NK-92 (cell line): ENCODE measurements around the gene UQCRC2.
"Not testable (repeated sequence)": the region's sequence is repeated elsewhere in the genome, so short reads cannot be mapped to it uniquely, and the experiment has no call there.

ENCODE experiments used
- DNase-seq: peaks from one replicate; lab custom pipeline; 2025; ENCODE audit not compliant: unreplicated experiment; lab: John Stamatoyannopoulos, UW

Gene UQCRC2

DNA sequence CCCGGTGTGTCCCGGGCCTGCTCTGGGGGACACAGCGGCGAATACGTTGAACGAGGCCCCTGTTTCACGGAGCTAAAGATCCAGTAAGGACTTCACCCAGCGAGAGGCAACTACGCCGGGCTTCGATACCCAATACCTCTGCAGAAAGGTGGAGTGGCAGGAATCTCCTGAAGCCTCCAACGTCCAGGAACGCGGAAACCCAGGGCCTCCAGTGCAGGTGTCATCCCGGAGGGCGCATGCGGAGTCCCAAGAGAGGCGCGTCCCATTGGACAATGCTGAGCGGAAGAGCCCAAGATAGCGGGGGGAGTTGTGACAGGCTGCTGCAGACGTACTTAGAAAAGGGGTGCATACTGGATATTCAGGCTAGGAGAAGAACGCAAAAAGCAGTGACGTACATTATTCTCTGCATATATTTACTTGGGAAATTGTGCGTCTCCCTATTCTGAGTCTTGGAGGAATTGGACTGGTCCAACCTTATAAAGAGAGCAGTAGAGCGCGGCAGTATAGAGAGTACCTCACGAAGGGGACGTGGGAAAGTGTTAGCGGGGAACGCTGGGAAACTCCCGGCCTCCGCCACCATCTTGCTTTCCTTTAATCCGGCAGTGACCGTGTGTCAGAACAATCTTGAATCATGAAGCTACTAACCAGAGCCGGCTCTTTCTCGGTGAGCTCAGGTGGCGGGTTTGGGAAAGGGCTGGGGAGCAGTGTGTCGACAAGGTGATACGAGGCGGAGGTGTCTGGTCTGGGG lies at the start of gene UQCRC2:
UQCRC2 (plus strand) TSS at position 569 of the 748 bp plus-strand sequence; CDS start at position 632, 63 bp downstream.
- peak; percentile 35 for DNase-seq

DNA sequence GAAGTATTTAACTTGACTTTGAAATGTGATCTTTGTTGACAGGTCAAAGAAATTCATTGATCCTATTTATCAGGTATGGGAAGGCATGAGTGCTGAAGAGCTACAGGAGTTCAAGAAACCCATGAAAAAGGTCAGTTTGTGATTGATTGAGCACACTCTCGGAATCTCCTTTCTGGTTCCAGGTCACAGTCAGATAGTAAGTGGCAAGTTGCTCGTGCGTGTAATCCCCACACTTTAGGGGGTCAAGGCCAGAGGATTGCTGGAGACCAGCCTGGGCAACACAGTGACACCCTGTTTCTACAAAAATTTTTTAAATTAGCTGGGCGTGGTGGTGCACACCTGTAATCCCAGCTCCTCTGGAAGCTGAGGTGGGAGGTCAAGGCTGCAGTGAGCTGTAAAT lies 20.5 kb upstream of the UQCRC2 start:
- DNase-seq: not testable (repeated sequence)

DNA sequence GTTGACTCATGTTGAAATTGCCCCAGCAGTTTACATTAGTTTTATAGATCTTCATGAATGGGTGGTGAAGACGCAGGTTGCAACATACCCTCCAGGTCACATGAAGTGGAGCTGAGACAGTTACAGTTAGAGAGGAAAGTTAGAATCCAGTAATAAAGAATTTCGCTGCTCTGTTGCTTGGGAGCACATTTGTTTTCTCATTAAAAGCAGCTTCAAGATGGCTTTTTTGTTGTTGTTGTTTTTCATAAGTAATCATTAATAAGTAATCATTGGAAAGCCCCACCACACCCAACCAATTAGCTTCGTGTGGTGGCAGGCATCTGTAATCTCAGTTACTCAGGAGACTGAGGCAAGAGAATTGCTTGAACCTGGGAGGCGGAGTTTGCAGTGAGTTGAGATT lies 19.8 kb upstream of the UQCRC2 start:
- DNase-seq: not testable (repeated sequence)

DNA sequence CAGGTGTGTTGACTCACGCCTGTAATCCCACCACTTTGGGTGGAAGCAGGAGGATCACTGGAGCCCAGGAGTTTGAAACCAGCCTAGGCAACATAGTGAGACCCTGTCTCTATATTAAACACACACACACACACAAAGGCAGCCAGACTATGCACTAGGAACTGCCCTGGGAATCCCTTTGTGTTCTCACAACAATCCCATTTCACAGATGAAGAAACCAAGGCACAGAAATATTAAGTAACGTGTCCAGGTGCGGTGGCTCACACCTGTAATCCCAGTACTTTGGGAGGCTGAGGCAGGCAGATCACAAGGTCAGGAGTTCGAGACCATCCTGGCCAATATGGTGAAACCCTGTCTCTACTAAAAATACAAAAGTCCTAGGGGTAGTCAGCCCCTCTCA lies 19.4 kb upstream of the UQCRC2 start:
- not testable (repeated sequence) for DNase-seq

DNA sequence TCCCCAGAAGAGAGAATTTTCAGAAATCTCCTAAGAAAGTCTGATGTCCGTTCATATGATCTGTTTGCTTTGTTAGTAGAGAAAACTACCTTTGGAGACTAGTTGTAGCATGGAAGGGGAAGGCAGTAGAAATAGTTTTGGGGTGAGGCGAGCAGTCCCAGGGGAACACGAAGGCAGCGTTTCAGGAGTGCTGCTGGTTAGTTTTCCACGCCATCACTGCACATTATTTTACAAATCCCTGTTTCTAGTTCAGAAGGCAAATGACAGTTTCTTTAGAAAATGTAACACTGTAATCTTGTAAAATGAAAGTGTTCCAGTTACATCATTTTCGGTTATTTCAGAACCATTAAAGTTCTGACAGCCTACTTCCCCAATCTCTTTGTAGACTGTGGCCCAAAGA lies 16.9 kb upstream of the UQCRC2 start:
- not testable (repeated sequence) for DNase-seq

DNA sequence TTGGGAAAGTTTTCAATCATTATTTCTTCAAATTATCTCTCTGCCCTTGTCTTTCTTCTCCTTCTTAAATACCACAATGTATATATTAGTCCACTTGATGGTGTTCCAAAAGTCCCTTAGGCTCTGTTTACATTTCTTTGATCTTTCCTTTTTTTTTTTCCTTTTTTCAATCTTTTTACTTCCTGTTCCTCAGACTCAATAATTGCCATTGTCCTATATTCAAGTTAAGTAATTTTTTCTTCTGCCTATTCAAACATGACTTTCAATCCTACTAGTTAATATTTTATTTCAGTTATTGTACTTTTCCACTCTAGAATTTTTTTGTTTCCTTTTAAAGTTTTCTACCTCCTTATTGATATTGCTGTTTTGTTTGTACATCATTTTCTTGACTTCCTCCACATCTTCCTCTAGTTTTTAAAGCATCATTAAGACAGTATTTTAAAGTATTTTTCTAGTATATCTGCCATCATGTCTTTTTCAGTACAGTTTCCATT lies 15.8 kb upstream of the UQCRC2 start:
- DNase-seq: no peak

DNA sequence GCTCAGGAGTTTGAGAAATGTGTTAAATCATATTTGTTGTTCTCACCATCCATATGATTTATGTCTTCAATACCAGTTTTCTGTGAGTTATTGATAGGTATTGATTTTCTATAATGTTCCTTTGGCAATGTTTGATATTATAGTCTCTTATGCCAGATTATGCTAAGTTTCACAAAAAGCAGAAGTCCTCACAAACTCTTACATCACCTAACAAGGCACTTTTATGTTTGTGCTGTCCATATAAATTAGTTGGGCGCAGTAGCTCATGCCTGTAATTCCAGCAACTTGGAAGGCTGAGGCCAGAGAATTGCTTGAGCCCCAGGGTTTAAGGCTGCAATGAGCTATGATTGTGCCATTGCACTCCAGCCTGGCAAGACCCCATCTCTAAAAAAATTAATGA lies 12.6 kb upstream of the UQCRC2 start:
- no peak for DNase-seq

DNA sequence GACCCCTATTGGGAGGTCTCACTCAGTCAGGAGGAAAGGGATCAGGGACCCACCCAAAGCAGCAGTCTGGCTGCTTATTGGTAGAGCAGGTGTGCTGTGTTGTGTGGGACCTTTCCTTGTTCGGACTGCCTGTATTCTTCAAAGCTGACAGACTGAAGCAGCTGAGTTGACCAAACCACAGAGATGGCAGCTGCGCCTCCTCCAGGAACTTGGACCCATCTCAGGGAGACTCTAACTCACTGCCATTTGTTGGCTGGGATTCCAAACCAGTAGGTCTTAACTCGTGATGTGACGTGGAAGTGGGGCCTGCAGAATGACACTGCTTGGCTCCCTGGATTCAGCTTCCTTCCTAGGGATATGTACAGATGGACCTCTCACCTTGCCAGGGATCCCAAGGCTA lies 9.6 kb upstream of the UQCRC2 start:
- DNase-seq: no peak

DNA sequence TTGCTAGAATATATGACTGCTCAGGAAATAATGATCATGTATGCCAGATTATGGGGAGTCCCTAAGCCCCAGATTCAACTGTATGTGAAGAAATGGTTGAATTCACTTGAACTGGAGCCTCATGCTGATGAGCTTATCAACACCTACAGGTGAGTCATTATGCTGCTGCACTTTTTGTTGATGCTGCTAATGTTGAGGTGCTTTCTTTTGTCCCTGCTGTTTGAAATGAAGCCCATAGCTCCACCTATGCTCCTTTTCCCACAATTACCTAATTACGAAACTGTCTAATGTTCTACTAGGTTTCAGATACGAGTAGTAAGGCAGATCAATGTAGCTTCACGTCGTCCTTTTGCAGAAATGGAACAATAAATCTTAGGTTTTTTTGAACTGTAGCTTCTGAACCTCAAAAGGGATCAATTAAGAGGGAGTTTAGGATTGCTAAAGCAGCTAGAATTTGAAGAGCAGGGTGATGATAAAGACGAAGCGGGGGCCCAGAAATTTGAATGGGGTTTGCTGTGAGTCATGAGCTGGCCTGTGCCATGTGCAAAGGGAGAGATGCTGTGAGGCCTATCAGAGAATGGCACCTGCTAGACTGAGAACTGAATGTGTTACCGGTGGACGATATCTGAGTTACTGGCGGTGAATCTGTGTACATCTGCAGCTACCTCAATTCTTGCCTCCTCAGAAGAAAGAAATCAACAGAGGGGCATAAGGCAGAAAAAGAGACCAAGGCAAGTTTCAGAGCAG lies 6.1 kb upstream of the UQCRC2 start:
- DNase-seq: no peak

DNA sequence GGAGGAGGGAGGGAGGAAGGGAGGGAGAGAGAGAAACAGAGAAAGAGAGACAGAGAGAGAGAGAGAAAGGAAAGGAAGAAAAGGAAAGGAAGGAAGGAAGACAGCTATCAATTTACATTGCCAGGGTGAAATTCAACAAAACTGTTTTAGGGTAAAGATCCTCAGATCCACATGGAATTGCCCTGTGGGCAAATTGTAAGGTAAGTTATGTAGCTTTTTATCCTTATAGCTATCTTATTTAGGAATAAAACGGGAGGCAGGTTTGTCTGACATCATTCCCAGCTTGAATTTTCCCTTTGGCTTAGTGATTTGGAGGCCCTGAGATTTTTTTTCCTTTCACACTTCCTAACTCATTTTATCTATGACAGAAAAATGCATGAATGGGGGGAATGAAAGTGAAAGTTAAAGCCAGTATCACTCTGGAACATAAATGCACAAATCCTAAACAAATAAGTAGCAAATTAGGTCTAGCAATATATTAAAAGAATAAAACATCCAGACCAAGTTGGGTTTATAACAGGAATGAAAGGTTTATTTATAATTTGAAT lies 3.4 kb upstream of the UQCRC2 start:
- no peak for DNase-seq

DNA sequence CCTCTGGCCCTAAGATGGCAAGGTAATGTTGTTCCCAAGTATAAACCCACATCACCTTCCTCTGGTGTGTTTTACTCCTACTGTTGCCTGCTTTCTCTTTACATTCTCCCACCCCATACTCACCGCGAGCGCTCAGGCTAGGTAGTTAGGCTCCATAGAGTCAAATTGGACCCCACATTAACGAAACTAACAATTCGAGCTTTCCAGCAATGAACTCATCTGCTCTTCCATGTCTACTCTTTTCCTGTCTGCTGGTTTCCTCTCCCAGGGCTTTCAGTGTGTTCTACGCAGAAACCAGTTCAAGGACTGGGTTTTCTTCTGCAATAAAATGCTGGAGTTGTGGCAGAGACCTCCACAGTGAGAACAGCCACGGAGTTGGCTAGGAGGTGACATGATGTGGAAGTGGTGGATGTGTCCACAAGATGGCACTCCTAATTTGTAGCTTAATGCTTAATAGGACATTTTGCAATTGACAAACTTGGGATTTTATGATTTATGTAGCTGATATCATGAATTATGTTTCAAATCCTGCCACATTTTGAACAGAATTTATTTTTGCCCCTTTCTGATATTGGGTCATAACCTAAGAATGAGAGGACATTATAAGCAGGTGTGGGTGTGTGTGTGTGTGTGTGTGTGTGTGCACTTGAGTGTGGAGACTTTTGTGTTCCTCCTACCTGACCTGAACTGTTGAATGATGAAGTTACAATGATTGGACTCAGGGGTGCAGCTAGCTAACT lies 2.2 kb upstream of the UQCRC2 start:
- DNase-seq: no peak

DNA sequence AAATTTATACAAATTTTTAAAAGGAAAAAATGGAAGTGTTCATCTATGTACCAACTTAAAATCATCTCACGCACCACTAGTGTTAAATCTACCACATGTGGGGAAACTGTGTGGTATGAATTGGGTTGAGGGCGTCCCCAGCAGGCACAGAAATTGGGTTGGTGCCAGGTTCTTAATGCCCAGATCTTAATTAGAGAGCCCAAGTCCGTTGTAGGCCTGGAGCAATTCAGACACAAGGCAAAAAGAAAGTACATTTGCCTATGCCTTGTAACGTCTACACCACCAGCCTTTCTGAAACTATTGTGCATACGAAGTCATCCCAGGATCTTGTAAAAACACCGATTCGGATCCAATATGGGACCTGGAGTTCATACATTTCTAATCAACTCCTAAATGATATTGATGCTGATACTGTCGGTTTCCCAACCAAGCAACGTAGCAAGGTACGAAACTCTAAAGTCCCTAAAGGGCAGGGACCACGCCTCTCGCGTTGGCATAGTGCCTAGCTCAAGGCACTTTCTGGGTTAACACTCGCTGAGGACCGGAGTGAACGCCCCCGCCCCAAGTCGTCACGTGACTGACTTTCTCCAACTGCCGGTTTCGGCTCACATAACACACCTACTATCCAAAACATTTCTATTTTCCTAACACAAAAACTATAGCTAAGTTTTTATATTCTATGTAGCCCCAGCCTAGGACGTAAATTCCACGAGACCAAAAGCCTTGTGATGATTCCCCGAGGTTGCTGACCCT lies 945 bp upstream of the UQCRC2 start:
- no peak for DNase-seq

DNA sequence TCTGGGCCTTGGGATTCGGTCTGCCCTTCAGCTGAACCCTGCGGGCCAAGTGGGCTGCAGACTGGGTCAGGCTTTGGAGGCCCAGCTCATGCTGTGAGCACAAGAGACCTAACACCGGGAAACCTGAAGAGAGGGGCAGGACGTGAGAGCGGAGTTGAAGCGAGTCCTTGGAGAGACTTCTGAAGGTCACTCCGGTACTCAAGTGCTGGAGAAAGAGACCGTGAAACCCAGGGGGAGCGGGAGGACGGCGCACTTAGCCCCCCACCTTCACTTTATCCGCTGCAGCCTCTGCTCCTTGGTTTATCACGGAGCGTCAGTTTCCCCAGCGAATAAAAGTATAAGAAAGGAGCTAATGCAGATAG lies 361 bp downstream of the UQCRC2 start:
- DNase-seq: no peak

DNA sequence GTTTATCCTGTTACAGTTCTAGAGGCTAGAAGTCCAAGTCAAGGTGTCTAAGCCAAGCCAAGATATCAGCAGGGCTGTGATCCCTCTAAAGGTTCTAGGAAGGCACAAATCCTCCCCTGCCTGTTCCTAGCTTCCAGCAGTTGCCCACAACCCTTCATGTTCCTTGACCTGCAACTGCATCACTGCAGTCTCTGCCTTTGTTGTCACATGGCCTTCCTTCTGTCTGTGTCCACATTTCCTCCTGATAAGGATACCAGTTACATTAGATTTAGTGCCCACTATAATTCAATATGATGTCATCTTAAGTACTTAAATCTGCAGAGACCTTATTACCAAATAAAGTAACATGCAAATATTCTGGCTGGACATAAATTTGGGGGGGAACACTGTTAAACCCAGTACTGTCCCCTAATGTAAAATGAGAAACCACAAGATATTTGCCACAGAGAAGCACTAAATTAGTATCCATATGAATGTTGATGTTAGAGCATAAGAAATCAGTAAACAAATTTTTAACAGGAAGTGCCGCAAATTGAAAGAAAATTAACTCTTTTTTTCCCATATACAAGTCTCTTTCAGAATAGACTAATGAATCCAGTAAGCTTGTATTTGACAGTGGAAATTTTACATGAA lies 4.7 kb downstream of the UQCRC2 start:
- DNase-seq: no peak

DNA sequence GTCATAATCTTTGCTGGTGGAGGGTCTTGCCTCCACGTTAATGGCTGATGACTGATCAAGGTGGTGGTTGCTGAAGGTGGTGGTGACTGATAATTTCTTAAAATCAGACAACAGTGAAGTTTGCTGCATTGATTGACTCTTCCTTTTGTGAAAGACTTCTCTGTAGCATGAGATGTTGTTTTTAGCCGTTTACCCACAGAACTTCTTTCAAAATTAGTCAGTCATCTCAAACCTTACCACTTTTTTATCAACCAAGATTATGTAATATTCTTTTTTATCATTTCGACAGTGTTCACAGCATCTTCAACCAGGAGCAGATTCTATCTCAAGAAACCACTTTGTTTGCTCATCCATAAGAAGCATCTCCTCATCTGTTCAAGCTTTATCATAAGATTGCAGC lies 5.9 kb downstream of the UQCRC2 start:
- no peak for DNase-seq

DNA sequence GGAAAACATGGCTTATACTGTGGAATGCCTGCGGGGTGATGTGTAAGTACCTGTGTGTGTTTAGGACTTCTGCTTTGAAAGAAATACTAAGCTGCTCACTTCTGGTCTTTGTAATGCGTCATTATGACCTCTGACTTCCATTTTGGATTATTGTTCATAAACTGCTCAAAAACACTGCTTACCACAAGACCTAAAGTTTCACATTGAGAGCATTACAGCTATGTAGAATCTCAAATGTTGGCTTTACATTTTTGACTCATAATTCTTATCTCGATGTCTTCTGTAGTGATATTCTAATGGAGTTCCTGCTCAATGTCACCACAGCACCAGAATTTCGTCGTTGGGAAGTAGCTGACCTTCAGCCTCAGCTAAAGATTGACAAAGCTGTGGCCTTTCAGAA lies 9.3 kb downstream of the UQCRC2 start:
- DNase-seq: no peak

DNA sequence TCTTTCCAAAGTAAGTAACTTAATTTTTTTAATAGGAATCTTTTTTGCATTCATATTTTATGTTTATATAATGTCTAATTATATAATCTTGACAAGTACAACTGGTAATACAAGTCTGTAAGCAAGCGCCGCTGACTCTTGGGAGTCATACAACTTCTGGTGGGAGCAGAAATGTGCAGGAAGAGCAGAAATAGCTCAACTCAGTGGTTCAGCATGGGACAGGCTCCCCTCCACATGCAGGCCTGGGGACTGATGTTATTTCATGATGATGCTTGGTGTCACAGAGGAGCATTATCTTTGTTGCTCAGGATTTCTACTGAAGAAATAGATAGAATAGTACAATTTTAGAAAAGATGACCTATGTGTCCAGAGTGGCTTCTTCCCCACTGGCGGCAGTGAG lies 10.7 kb downstream of the UQCRC2 start:
- no peak for DNase-seq

DNA sequence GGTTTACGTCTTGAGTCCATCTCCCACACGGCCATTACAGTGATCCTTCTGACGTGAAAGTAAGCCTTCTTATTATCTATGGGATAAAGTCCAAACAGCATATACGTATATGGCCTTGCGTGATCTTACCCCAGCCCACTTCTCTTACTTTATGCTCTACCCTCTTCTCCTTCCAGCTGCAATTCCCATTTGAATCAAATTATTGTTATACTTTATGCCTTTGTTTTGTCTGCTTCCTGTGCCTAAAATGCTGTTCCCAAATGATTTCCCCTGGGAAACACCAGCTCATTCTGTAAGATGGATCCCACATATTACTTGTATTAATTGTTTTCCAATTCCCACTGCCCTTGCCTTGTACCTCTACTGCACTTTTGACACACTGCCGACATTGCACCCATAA lies 11.2 kb downstream of the UQCRC2 start:
- no peak for DNase-seq

DNA sequence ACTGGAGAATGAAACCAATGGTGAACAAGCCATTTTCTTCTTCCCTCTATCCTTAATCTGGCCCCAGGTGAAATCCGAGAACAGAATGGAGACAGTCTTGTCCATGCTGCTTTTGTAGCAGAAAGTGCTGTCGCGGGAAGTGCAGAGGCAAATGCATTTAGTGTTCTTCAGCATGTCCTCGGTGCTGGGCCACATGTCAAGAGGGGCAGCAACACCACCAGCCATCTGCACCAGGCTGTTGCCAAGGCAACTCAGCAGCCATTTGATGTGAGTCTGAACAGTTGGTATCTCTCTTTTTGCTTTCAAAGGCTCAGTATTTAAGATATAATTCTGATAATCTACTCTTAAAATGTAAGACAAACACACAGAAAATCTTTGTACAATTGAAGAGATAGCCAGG lies 18.7 kb downstream of the UQCRC2 start:
- no peak for DNase-seq

DNA sequence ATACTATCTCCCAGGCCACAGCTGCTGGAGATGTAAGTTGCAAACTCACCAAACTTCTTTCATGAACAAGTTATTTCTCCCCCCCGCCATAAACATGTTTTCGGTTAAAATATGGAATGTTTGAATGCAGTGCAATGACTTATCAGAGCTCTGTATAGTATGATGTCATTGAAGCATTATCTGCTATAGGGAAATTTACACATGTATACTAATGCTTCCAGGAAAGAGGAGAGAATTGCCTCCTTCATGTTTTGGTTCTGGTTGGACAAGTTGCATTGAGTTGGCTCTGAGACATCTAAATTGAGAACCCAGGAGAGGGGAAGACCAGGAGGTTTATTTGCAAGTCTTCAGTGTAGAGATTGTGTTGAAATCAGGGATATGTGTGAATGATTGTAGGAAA lies 20.8 kb downstream of the UQCRC2 start:
- no peak for DNase-seq
